Left lobe of liver (tissue), 2 donors: ENCODE data around the gene ORM1. TPM values are rescaled to one million over a fixed set of nuclear protein-coding genes. Genes with fewer than 3 reads are reported as not detected.
"Not testable (repeated sequence)": the region's sequence is repeated elsewhere in the genome, so short reads cannot be mapped to it uniquely, and the experiment has no call there.

Source experiments
- ATAC-seq: fragments of 200-7000 bp; cut with Tn5 transposase; one replicate; pipeline ENCODE4 v1.9.1; 2020; ENCODE audit warnings: mild to moderate bottlenecking, moderate library complexity
- DNase-seq: peaks from one replicate; pipeline ENCODE4 v3.0.0-alpha.2; 2020; ENCODE audit warnings: low spot score
- total RNA-seq: library from RNA; stranded (reverse); gene quantifications from one replicate; pipeline ENCODE4 v1.2.1, GENCODE V29; 2021
- donor health status: DM: no; HTN: no; CAD: no; lungs with moderate emphysema.
- donor health status: DM: no; HTN: yes; CAD: no.

Gene ORM1
- total RNA-seq, 1 donor from 2014 or later = 19,737 TPM

GRCh38 chr9:114304416-114305188 lies 18.3 kb upstream of the ORM1 start:
- ATAC-seq = no peak
- peak; percentile 40 for DNase-seq

- ATAC-seq (no peak), DNase-seq (no peak)
Measured at GRCh38 chr9:114307899-114308267, 15.0 kb upstream of the ORM1 start.

GRCh38 chr9:114308361-114308950 lies 14.4 kb upstream of the ORM1 start:
- DNase-seq (peak; percentile 68), ATAC-seq (peak; percentile 44)

GRCh38 chr9:114309096-114309495 lies 13.8 kb upstream of the ORM1 start:
- DNase-seq (peak; percentile 40), ATAC-seq (no peak)

GRCh38 chr9:114310471-114311450 lies 12.1 kb upstream of the ORM1 start:
- no peak for ATAC-seq
- DNase-seq = peak; percentile 35

DNA sequence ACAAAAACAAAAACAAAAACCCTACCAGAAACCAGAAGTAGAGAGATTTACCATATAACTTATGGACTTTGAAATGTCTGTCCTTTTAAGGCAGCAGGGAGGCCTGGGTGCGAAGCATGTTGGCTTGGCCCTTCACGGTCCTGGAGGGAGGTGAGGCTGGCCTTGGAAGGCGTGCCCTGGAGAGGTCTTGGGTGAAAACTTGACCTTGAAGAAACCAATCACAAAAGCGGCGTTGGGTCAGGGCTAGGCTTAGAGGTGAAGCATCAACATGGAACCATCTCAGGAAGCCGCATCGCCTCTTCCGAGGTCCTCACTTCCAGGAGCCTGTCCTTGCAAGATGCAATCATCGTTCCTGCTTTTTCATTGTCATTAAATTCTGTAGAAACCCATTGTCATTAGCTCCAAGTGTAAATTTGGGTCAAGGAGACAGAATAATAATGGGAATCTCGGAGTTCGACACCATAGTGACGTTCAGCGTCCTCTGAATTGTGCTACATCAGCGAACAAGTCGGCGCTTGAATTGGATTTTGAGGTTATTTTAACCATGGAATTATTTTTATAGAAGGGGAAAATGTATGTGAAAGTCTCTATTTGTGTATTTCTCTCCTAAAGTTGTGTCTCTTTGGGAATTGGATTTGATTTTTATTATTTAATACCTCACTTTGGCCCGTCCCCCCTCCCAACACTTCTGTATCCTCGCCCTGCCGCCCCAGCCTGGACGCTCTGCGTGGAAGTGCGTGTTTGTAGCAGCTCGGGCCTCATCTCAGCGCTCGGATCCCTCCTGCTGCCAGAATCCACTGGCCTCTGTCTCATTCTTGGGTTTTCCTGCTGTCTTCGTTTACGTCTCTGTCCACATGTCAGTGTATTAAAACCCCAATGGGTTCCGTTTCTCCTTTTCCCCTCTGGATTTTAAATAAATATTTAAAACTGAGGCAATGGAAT lies 11.1 kb upstream of the ORM1 start:
- ATAC-seq (no peak), DNase-seq (peak; percentile 37)

DNA sequence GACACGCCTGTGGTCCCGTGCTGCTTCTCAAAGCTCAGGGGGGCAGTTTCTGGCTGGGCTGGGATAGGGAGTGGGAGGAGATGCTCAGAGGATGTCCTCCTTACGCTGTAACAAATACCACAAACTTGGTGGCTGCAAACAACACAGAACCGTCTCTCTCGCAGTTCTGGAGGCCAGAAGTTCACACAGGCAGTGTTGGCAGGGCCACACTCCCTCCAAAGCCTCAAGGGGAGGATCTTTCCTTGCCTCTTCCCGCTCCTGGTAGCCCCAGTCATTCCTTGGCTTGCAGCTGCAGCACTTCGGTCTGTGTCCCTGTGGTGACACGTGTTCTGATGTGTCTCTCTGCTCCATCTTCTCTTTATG lies 10.4 kb upstream of the ORM1 start:
- DNase-seq (peak; percentile 41), ATAC-seq (no peak)

DNA sequence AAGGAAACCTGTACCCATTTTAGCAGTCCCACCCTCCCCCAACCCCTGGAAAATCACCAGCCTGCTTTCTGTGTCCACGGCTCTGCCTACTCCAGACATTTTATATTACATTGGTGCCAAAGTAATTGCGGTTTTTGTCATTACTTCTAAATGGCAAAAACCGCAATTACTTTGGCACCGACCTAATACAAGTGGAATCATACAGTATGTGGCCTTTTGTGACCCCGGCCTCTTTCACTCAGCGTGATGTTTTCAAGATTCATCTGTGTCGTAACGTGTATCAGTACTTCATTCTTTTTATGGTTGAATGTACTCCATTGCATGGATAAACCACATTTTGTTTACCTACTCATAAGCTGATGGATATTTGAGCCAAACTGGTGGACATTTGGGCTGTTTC lies 9.7 kb upstream of the ORM1 start:
- no peak for ATAC-seq
- peak; percentile 32 for DNase-seq

DNA sequence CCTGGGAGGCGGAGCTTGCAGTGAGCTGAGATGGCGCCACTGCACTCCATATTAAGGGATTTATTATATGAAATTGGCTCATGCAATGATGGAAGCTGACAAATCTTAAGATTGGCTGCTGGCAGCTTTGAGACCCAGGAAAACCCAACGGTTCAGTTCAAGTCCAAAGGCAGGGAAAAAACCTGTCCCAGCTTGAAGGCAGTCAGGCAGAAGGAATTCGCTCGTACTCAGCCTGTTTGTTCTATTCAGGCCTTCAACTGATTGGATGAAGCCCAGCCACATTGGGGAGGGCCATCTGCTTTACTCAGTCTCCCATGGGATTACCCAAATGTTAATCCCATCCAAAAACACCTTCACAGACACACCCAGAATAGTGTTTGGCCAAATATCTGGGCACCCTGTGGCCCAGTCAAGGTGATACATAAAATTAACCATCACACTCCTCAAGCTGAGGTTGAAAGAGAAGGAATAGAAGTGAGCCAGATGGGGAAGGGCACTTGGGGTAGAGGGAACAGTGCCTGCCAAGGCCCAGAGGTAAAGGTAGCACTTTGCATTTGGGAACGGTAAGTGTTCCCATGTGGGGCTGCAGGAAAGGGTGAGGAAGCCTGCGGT lies 8.5 kb upstream of the ORM1 start:
- ATAC-seq = peak; percentile 2

DNA sequence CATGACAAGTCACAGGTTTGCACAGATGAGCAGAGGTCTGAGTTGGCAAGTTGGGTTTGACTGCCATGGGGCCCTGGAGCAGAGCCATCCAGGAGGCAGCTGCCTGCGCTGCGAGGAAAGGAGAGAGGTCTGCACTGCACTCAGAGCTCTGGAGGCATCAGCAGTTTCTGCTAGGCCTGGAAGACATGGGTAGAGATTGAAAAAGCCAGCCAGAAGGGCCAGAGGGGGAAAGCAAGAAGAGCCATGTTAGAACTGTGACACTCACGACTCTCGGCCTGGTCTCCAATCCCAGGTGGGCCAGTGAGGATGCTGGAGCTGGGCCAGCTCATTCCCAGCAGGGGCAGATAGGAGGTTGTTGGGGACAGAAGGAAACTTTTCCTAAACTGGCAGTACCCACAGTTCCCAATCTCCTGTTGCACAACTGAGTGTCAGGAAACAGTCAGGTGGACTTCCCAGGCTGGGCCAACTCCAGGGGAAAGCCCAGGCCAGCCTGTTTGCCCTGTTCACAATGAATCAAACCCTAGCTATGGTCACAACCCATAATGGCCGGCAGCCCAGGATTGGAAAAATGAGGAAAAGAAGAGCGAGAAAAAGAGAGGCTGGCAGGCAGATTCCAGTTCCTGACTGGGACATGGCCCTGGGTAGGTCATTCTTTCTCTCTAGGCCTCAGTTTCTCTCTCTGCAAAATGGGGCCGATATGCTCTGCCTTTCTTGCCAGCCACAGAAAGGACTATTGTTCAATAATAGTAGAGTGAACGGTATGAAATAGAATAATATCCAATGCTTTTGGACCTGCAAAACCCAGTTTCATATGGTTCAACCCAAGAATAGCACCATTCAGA lies 7.8 kb upstream of the ORM1 start:
- DNase-seq = peak; percentile 95

More for the DNA sequence above, 8.5 kb upstream of the ORM1 start:
- peak; percentile 45 for DNase-seq

GRCh38 chr9:114315723-114316363 lies 7.1 kb upstream of the ORM1 start:
- DNase-seq (peak; percentile 53), ATAC-seq (peak; percentile 26)

More for the DNA sequence above, 7.8 kb upstream of the ORM1 start:
- ATAC-seq = peak; percentile 79

GRCh38 chr9:114316605-114317230 lies 6.2 kb upstream of the ORM1 start:
- ATAC-seq = no peak
- DNase-seq = peak; percentile 41

DNA sequence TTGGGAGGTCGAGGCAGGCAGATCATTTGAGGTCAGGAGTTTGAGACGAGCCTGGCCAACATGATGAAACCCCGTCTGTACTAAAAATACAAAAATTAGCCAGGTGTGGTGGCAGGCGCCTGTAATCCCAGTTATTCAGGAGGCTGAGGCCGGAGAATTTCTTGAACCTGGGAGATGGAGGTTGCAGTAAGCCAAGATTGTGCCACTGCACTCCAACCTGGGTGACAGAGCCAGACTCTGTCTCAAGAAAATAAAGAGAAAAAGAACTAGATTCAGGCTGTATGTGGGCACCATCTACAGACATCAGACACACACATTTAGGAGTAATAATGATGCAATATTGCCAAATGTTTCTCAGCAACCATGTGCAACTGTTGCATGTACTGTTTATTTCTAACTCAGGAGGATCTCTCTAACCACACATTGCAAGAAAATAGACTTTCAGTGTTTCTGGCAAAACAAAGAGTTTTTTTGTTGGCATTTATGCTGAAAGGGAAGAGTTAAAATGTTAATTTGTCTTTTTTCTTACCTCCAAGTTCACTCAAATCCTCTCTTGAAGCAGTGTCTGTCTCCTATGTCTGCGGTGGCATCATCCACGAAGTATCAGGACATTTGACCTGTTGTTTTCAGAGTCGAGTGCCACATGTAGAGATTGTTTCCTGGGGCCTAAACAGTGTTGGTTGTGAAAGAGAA lies 5.1 kb upstream of the ORM1 start:
- DNase-seq (no peak), ATAC-seq (peak; percentile 14)

GRCh38 chr9:114318416-114318815 lies 4.5 kb upstream of the ORM1 start:
- no peak for ATAC-seq
- peak; percentile 45 for DNase-seq

DNA sequence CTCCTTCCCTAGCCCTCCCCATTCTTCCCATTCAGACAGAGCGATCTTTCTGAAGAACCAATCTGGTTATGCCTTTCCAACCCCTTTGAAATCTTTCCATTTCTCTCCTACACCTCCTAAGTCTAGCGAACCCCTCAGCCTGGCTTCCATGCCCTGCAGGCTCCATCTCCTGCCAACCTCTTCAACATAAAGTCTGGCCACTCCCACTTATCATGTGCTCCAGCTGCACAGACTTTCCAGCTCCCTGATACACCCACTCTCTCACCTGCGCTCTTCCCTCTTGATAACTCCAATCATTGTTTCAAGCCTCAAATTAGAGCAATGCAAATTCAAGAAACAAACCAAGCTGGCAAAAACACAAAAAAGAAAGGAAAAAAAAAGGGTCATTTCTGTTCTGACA lies 3.8 kb upstream of the ORM1 start:
- DNase-seq (peak; percentile 40), ATAC-seq (no peak)

DNA sequence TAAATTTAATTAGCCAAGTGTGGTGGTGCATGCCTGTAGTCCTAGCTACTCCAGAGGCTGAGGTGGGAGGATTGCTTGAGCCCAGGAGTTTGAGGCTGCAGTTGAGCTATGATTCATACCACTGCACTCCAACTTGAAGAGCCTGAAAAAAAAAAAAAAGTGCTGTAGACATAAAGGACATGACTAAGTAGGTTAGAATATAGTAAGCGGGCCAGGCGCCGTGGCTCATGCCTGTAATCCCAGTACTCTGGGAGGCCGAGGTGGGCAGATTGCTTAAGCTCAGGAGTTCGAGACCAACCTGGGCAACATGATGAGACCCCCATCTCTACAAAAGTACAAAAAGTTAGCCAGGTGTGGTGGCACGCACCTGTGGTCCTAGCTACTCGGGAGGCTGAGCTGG lies 2.2 kb upstream of the ORM1 start:
- not testable (repeated sequence) for ATAC-seq
- peak; percentile 10 for DNase-seq

DNA sequence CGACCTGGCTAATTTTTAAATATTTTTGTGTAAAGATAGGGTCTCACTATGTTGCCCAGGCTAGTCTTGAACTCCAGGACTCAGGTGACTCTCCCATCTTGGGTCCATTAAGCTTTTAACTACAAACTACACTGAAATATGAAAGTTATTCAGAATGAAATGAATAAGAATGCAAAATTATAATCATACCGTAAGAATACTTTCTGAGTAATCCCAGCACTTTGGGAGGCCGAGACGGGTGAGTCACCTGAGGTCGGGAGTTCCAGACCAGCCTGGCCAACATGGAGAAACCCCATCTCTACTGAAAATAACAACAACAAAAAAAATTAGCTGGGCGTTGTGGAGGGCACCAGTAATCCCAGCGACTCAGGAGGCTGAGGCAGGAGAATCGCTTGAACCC lies 1.1 kb upstream of the ORM1 start:
- ATAC-seq = no peak
- DNase-seq = no peak
